Epithelial cell of esophagus (primary cell): ENCODE measurements around the gene CALHM3.

Experiments
- DNase-seq: peaks from one replicate; pipeline ENCODE4 v3.0.0; 2010; ENCODE audit warnings: low read depth
- H3K4me3 ChIP-seq: 2 replicates; pipeline ENCODE4 v1.5.1; 2011; ENCODE audit warnings: mild to moderate bottlenecking, low read length, control low read depth
- CTCF ChIP-seq: IDR thresholded peaks from 2 replicates; pipeline ENCODE4 v1.5.1; 2011; ENCODE audit warnings: low read depth, mild to moderate bottlenecking, low read length, control low read depth, inconsistent platforms; ENCODE audit not compliant: insufficient read depth; ENCODE audit errors: missing control alignments

CALHM3 gene

DNA sequence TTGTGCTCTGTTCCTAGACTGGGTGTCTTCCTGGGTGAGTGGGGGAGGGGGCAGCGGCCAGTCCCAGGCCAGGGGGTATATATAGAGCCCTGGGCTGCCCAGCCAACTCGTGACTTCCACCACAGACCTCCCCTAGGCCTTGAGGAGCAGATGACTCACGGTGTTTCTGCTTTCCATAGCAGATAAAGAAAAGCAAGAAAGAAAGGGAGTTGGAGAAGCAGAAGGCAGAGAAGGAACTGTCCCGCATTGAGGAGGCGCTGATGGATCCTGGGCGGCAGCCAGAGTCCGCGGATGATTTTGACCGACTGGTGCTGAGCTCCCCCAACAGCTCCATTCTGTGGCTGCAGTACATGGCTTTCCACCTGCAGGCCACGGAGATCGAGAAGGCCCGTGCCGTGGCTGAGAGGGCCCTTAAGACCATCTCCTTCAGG is 37.0 kb downstream of the CALHM3 start:
- H3K4me3 ChIP-seq: no peak overlapping the region
- no peak for DNase-seq
- no peak for TF ChIP-seq CTCF

- no peak for DNase-seq
- no peak overlapping the region for H3K4me3 ChIP-seq
- no peak for TF ChIP-seq CTCF
Observed at GRCh38 chr10:103441611-103442010, 37.4 kb downstream of the CALHM3 start.

DNA sequence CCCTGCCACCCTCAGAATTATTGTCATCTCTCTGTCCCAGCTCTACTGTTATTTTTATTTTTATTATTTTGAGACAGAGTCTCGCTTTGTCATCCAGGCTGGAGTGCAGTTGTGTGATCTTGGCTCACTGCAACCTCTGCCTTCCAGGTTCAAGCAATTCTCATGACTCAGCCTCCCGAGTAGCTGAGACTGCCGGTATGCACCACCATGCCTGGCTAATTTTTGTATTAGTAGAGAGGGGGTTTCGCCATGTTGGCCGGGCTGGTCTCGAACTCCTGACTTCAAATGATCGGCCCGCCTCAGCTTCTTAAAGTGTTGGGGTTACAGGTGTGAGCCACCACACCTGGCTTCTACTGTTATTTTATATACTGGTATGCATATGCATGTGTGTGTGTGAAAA is 37.8 kb downstream of the CALHM3 start:
- no peak for TF ChIP-seq CTCF
- no peak overlapping the region for H3K4me3 ChIP-seq
- no peak for DNase-seq

DNA sequence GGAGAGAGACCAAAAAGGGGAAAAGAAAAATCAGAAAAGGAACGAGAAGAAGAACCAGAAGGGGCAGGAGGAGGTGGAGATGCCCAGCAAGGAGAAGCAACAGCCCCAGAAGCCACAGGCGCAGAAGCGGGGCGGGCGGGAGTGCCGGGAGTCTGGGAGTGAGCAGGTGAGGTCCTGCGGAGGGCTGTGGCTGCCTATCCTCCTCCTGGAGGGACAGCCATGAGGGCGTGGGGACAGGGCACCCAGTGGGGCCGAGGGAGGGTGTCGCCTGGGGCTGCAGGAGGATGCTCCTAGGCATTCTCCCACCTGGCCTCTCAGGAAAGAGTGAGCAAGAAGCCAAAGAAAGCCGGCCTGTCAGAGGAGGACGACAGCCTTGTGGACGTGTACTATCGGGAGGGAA is 38.6 kb downstream of the CALHM3 start:
- no peak overlapping the region for H3K4me3 ChIP-seq
- DNase-seq: no peak
- no peak for TF ChIP-seq CTCF

DNA sequence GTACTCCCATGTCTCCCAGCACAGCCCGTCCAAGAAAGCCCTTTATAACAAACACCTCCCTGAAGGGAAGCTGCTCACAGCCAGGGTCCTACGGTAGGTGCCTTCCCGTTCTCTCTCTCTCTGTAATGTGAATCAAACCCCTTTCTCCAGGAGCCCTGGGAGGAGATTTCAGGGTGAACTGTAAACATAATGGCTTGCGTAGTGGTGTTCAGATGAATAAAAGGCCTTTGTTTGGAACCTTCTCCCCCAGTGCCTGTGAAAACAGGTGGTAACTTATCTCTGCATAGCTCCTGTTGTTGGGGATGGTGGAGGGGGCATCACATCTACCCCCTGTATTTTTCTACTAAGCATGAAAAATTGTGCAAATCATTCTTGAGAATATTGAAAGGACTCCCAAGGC is 39.3 kb downstream of the CALHM3 start:
- no peak overlapping the region for H3K4me3 ChIP-seq
- no peak for TF ChIP-seq CTCF
- no peak for DNase-seq

GRCh38 chr10:103433858-103434257 is 45.2 kb downstream of the CALHM3 start:
- TF ChIP-seq CTCF: no peak

GRCh38 chr10:103431902-103432301 is 47.1 kb downstream of the CALHM3 start:
- TF ChIP-seq CTCF: no peak
- DNase-seq: no peak
- no peak overlapping the region for H3K4me3 ChIP-seq

More at GRCh38 chr10:103433858-103434257, 45.2 kb downstream of the CALHM3 start:
- no peak overlapping the region for H3K4me3 ChIP-seq
- DNase-seq: no peak
